HepG2 (cell line): Measurements from ENCODE around the gene PIP5K1A. TPM values are rescaled to one million over a fixed set of nuclear protein-coding genes. Genes with fewer than 3 reads are reported as not detected.
A peak's percentile ranks its signal among the peaks of the same experiment; 100 is the strongest.

Source experiments
- ARID3A ChIP-seq: IDR thresholded peaks from 2 replicates; pipeline ENCODE4 v1.6.1; 2012; ENCODE audit warnings: low read depth, low read length, improper control_type of control experiment
- CBX1 ChIP-seq: IDR thresholded peaks from one replicate; pipeline ENCODE4 v1.6.1; 2016; ENCODE audit warnings: antibody characterized with exemption, low read depth
- EZH2 ChIP-seq: conservative IDR thresholded peaks from 2 replicates; pipeline ENCODE4 v1.6.1; 2012; ENCODE audit warnings: mild to moderate bottlenecking, low read depth, low read length, moderate library complexity
- MXD1 ChIP-seq: sonication (generic); formaldehyde crosslinking; IDR thresholded peaks from 2 replicates; pipeline ENCODE4 v1.4.0; 2020; ENCODE audit warnings: mild to moderate bottlenecking, missing genetic modification reagents
- ONECUT2 ChIP-seq: sonication (generic); formaldehyde crosslinking; IDR thresholded peaks from 2 replicates; pipeline ENCODE4 v1.4.0; 2020; ENCODE audit warnings: missing genetic modification reagents
- PBX2 ChIP-seq: IDR thresholded peaks from 2 replicates; pipeline ENCODE4 v1.6.1; 2016; ENCODE audit warnings: control low read depth
- RARG ChIP-seq: sonication (generic); formaldehyde crosslinking; IDR thresholded peaks from 2 replicates; pipeline ENCODE4 v1.4.0; 2020; ENCODE audit warnings: low read depth, mild to moderate bottlenecking, missing genetic modification reagents
- SKI ChIP-seq: fragments of 450-650 bp; IDR thresholded peaks from one replicate; pipeline ENCODE4 v1.6.1; 2018; ENCODE audit warnings: mild to moderate bottlenecking; ENCODE audit not compliant: partially characterized antibody
- SMARCE1 ChIP-seq: fragments of 450-650 bp; IDR thresholded peaks from 2 replicates; pipeline ENCODE4 v1.6.1; 2017; ENCODE audit warnings: borderline replicate concordance
- TBP ChIP-seq: sonication (generic); formaldehyde crosslinking; IDR thresholded peaks from 2 replicates; pipeline ENCODE4 v1.5.0; 2020; ENCODE audit warnings: missing genetic modification reagents
- ZNF318 ChIP-seq: sonication (generic); formaldehyde crosslinking; IDR thresholded peaks from 2 replicates; pipeline ENCODE4 v1.4.0; 2020; ENCODE audit warnings: mild to moderate bottlenecking, missing genetic modification reagents
- ZNF704 ChIP-seq: sonication (generic); formaldehyde crosslinking; IDR thresholded peaks from 2 replicates; pipeline ENCODE4 v1.8.1; 2023; ENCODE audit warnings: mild to moderate bottlenecking, inconsistent platforms, moderate library complexity, missing genetic modification reagents, borderline replicate concordance
- polyA plus RNA-seq, 8 experiments: library from polyadenylated mRNA; depleted of rRNA in 3 of 8; stranded (reverse) in 7 of 8; unstranded in 1 of 8; fragments of >200 nt; fragmentation: Illumina TruSeq in 4 of 8; extraction: Trizol in 4 of 8; gene quantifications; 2 replicates each; pipeline versions ENCODE4 v1.2.1 to v1.2.3, GENCODE V29; 2011 to 2016; ENCODE audit warnings: low read depth in 4 of 8, missing spikeins in 1 of 8, mixed read lengths in 1 of 8; ENCODE audit not compliant: insufficient read depth in 1 of 8
- total RNA-seq, 5 experiments: library from RNA; depleted of rRNA; stranded (reverse); fragments of >200 nt; fragmentation: Illumina TruSeq; extraction: Trizol; gene quantifications; 2 replicates each; pipeline ENCODE4 v1.2.3, GENCODE V29; 2016; ENCODE audit warnings: low read depth in 1 of 5

PIP5K1A gene
- total and polyA plus RNA-seq, 2 of the 13 experiments (the other 11 are each of a cell fraction or from before 2014, with no cell fraction given) = 45.3 to 65.1 TPM

- TF ChIP-seq ARID3A (0 out of 2 replicates have a peak, but pooled peaks have one; percentile 17), PBX2 (CRISPR knock-in tag) (no peak), ZNF318 (peak; percentile 13; the same call in 1 of the 2 replicates), ONECUT2 (CRISPR knock-in tag) (no peak), TBP (CRISPR knock-in tag) (no peak), RARG (CRISPR knock-in tag) (no peak), SKI (no peak), MXD1 (no peak), EZH2 (no peak), ZNF704 (no peak), CBX1 (no peak), SMARCE1 (no peak)
Observed at GRCh38 chr1:151197863-151198253, 494 bp upstream of the PIP5K1A start (continued).
